Measurements from ENCODE around the gene LPCAT4.
"Not testable (repeated sequence)": the region's sequence is repeated elsewhere in the genome, so short reads cannot be mapped to it uniquely, and the experiment has no call there.

LPCAT4 gene

GRCh38 chr15:34362047-34362773 lies 4.8 kb downstream of the LPCAT4 start:
- no peak for DNase-seq (ENCODE audit: low read depth, low spot score)

GRCh38 chr15:34361278-34361677 lies 5.7 kb downstream of the LPCAT4 start:
- DNase-seq (ENCODE audit: low read depth, low spot score), result no peak

GRCh38 chr15:34360298-34360697 lies 6.7 kb downstream of the LPCAT4 start:
- peak; percentile 78 for DNase-seq (ENCODE audit: low read depth, low spot score)

- no peak for DNase-seq (ENCODE audit: low read depth, low spot score)
Measured at GRCh38 chr15:34359416-34359815, 7.6 kb downstream of the LPCAT4 start.

GRCh38 chr15:34358948-34359347 lies 8.0 kb downstream of the LPCAT4 start:
- DNase-seq (ENCODE audit: low read depth, low spot score), result no peak

GRCh38 chr15:34358367-34358766 lies 8.6 kb downstream of the LPCAT4 start:
- DNase-seq (ENCODE audit: low read depth, low spot score), result no peak

GRCh38 chr15:34357653-34358052 lies 9.3 kb downstream of the LPCAT4 start:
- no peak for DNase-seq (ENCODE audit: low read depth, low spot score)

GRCh38 chr15:34355241-34355640 lies 11.8 kb downstream of the LPCAT4 start:
- no peak for DNase-seq (ENCODE audit: low read depth, low spot score)

GRCh38 chr15:34354286-34354685 lies 12.7 kb downstream of the LPCAT4 start:
- DNase-seq (ENCODE audit: low read depth, low spot score), result no peak

GRCh38 chr15:34353627-34354026 lies 13.4 kb downstream of the LPCAT4 start:
- DNase-seq (ENCODE audit: low read depth, low spot score), result peak; percentile 26

GRCh38 chr15:34352996-34353395 lies 14.0 kb downstream of the LPCAT4 start:
- DNase-seq (ENCODE audit: low read depth, low spot score), result not testable (repeated sequence)

- DNase-seq (ENCODE audit: low read depth, low spot score), result no peak
Measured at GRCh38 chr15:34349769-34350168, 17.2 kb downstream of the LPCAT4 start.

- no peak for DNase-seq (ENCODE audit: low read depth, low spot score)
Measured at GRCh38 chr15:34348735-34349300, 18.2 kb downstream of the LPCAT4 start.

GRCh38 chr15:34347951-34348638 lies 18.9 kb downstream of the LPCAT4 start:
- DNase-seq (ENCODE audit: low read depth, low spot score), result no peak

- peak; percentile 98 for DNase-seq (ENCODE audit: low read depth, low spot score)
Measured at GRCh38 chr15:34342737-34343575, 24.0 kb downstream of the LPCAT4 start, which contains the start of the genes NOP10 and NUTM1. TSS of gene NOP10 (minus strand) at chr15:34343136. CDS start at chr15:34343073, 63 bp downstream. TSS of gene NUTM1 (plus strand) at chr15:34343315. CDS start at chr15:34343697, 382 bp downstream.

GRCh38 chr15:34342213-34342736 lies 24.7 kb downstream of the LPCAT4 start:
- DNase-seq (ENCODE audit: low read depth, low spot score), result peak; percentile 39

GRCh38 chr15:34341381-34342212 lies 25.4 kb downstream of the LPCAT4 start:
- DNase-seq (ENCODE audit: low read depth, low spot score), result peak; percentile 29

- DNase-seq (ENCODE audit: low read depth, low spot score), result no peak
Measured at GRCh38 chr15:34339946-34340345, 27.1 kb downstream of the LPCAT4 start.

- DNase-seq (ENCODE audit: low read depth, low spot score), result peak; percentile 43
Measured at GRCh38 chr15:34338347-34338746, 28.6 kb downstream of the LPCAT4 start.

- DNase-seq (ENCODE audit: low read depth, low spot score), result peak; percentile 94
Measured at GRCh38 chr15:34337557-34338306, 29.3 kb downstream of the LPCAT4 start, which contains the start of gene SLC12A6. TSS of gene SLC12A6 (minus strand) at chr15:34337781. CDS start at chr15:34336680, 1,101 bp downstream.

All from ELF-1 (cell line).